ENCODE measurements around the gene SPI1.

SPI1 gene

DNA sequence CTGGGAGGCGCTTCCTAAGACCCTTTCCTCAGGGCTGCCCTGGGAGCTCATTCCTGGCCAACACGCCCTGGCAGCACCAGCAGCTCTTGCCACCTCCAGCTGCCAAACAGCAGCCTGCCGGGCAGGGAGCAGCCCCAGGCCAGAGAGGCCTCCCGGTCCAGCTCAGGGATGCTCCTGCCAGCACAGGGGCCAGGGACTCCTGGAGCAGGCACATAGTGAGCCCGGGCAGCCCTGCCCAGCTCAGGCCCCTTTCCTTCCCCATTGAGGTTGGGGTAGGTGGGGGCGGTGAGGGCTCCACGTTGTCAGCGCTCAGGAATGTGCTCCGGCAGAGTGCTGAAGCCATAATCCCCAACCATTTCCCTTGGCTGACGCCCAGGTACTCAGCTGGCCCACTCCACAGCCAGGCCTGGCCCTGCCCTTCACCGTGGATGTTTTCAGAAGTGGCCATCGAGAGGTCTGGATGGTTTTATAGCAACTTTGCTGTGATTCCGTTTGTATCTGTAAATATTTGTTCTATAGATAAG lies 37.7 kb upstream of the SPI1 start:
- no peaks in the 10 kb centered on the region for H3K27me3 Mint-ChIP-seq (ENCODE audit: low read depth)

DNA sequence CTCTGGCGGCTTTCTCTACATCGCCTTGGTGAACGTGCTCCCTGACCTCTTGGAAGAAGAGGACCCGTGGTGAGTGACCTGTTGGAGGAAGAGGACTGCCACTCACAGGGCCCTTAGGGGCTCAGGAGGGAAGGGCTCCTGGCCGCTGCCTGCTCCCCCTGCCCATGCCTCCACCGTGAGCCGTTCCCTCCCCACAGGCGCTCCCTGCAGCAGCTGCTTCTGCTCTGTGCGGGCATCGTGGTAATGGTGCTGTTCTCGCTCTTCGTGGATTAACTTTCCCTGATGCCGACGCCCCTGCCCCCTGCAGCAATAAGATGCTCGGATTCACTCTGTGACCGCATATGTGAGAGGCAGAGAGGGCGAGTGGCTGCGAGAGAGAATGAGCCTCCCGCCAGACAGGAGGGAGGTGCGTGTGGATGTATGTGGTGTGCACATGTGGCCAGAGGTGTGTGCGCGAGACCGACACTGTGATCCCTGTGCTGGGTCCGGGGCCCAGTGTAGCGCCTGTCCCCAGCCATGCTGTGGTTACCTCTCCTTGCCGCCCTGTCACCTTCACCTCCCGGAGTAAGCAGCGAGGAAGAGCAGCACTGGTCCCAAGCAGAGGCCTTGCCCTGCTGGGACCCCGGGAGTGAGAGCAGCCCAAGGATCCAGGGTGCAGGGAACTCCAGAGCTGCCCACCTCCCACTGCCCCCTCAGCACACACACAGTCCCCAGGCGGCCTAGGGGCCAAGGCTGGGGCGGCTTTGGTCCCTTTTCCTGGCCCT lies 36.9 kb upstream of the SPI1 start:
- Mint-ChIP-seq H3K27ac (peak overlapping the region in 2 of 3 experiments; percentile 82 to 83), H3K27me3 (ENCODE audit: low read depth) (no peaks in the 10 kb centered on the region), H3K9me3 (no peaks in the 10 kb centered on the region), H3K36me3 (ENCODE audit: low read depth) (peaks cover 30% of the 10 kb centered on the region), H3K4me3 (peak overlapping the region in 1 of 3 experiments; percentile 35), H3K4me1 (peaks cover 20% of the 10 kb centered on the region)
- TF ChIP-seq, protein P1, sequence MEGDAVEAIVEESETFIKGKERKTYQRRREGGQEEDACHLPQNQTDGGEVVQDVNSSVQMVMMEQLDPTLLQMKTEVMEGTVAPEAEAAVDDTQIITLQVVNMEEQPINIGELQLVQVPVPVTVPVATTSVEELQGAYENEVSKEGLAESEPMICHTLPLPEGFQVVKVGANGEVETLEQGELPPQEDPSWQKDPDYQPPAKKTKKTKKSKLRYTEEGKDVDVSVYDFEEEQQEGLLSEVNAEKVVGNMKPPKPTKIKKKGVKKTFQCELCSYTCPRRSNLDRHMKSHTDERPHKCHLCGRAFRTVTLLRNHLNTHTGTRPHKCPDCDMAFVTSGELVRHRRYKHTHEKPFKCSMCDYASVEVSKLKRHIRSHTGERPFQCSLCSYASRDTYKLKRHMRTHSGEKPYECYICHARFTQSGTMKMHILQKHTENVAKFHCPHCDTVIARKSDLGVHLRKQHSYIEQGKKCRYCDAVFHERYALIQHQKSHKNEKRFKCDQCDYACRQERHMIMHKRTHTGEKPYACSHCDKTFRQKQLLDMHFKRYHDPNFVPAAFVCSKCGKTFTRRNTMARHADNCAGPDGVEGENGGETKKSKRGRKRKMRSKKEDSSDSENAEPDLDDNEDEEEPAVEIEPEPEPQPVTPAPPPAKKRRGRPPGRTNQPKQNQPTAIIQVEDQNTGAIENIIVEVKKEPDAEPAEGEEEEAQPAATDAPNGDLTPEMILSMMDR (IDR thresholded peaks at IDR 0.05; ENCODE audit: unreplicated experiment in 3 of 3): no peak

More for the DNA sequence above, 37.7 kb upstream of the SPI1 start:
- Mint-ChIP-seq H3K4me3 (no peak overlapping the region), H3K27ac (peak overlapping the region in 2 of 3 experiments; percentile 83 to 86), H3K4me1 (peaks cover 20% of the 10 kb centered on the region), H3K9me3 (no peaks in the 10 kb centered on the region), H3K36me3 (ENCODE audit: low read depth) (peaks cover 31% of the 10 kb centered on the region)
- TF ChIP-seq, protein P1 (IDR thresholded peaks at IDR 0.05; ENCODE audit: unreplicated experiment in 3 of 3): no peak

DNA sequence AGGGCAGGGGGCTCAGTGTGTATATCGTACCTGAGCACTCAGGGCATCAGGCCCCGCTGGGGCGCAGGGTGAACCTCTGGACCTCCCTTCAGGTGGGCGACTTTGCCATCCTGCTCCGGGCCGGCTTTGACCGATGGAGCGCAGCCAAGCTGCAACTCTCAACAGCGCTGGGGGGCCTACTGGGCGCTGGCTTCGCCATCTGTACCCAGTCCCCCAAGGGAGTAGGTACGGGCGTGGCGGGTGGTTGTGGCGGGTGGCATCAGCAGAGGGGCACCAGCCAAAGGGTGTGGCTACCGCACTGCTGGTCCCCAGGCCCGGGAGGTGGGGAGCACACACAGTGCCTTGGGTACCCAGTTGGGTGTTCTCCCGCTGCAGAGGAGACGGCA lies 36.3 kb upstream of the SPI1 start:
- no peaks in the 10 kb centered on the region for H3K9me3 Mint-ChIP-seq

DNA sequence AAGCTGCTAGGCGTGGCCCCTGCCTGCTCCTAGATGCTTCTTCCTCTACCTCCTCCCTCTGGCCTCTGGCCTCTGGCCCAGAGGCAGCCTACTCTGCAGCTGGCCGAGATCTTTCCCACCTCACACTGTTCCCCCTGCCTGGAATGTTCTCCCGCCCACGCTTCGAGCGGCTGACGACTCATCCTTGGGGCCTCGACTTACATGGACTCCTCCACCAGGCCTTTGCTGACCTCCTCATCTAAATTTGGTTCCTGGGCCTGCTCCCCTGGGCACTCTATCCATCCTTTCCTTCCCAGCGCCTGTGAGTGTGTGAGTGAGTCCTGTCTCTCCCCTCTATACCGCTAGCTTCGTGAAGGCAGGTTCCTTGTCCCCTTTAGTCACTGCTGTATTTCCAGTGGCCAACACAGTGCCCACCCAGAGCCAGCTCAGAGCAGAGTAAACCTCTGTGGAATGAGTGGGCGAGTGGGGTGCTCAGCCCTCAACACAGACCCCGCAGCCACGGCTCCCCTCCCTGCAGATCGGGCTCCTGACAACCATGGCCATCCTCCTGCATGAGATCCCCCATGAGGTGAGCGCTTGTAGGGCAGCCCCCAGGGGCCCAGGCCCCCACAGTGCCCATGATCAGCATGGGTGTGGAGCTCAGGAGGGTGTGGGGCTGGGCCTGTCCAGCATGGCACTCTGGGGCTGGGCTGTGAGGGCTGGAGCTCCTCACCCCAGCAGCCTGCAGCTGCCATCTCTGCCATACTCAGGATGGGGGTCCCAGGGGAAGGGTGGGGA lies 35.7 kb upstream of the SPI1 start:
- Mint-ChIP-seq H3K4me3 (peak overlapping the region in 2 of 3 experiments; percentile 32 to 41), H3K27me3 (ENCODE audit: low read depth) (no peaks in the 10 kb centered on the region), H3K4me1 (peaks cover 20% of the 10 kb centered on the region), H3K27ac (peak overlapping the region in 2 of 3 experiments; percentile 54 to 81), H3K36me3 (ENCODE audit: low read depth) (peaks cover 21% of the 10 kb centered on the region), H3K9me3 (no peaks in the 10 kb centered on the region)
- TF ChIP-seq, protein P1 (IDR thresholded peaks at IDR 0.05; ENCODE audit: unreplicated experiment in 3 of 3): no peak

More for the DNA sequence above, 36.3 kb upstream of the SPI1 start:
- TF ChIP-seq, protein P1 (IDR thresholded peaks at IDR 0.05; ENCODE audit: unreplicated experiment in 3 of 3): no peak
- H3K27me3 Mint-ChIP-seq (ENCODE audit: low read depth): no peaks in the 10 kb centered on the region
- H3K4me1 Mint-ChIP-seq: peaks cover 20% of the 10 kb centered on the region
- no peak overlapping the region for H3K4me3 Mint-ChIP-seq
- peaks cover 24% of the 10 kb centered on the region for H3K36me3 Mint-ChIP-seq (ENCODE audit: low read depth)
- no peak overlapping the region for H3K27ac Mint-ChIP-seq

DNA sequence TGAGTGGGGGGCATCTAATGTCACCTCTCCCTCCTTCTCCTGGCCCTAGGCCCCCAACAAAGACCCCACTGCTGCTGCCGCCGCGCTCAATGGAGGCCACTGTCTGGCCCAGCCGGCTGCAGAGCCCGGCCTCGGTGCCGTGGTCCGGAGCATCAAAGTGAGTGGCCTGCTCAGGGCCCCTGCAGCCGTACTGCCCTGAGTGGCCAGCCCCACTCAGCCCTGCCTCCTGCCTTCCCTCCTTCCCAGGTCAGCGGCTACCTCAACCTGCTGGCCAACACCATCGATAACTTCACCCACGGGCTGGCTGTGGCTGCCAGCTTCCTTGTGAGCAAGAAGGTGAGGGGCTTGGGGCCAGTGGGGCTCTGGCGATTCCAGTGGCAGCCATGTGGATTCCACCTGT lies 35.0 kb upstream of the SPI1 start:
- peak overlapping the region in 1 of 3 experiments; percentile 27 for H3K4me3 Mint-ChIP-seq
- peaks cover 18% of the 10 kb centered on the region for H3K36me3 Mint-ChIP-seq (ENCODE audit: low read depth)
- TF ChIP-seq, protein P1 (IDR thresholded peaks at IDR 0.05; ENCODE audit: unreplicated experiment in 3 of 3): no peak
- H3K9me3 Mint-ChIP-seq: no peaks in the 10 kb centered on the region
- H3K4me1 Mint-ChIP-seq: peaks cover 20% of the 10 kb centered on the region
- H3K27ac Mint-ChIP-seq: peak overlapping the region in 2 of 3 experiments; percentile 54 to 81
- no peaks in the 10 kb centered on the region for H3K27me3 Mint-ChIP-seq (ENCODE audit: low read depth)

Measured in nephron (organoid).